Esophagus muscularis mucosa (tissue), 4 donors: ENCODE measurements around the gene MED25. TPM values are rescaled to one million over a fixed set of nuclear protein-coding genes. Genes with fewer than 3 reads are reported as not detected.

Experiments
- DNase-seq: peaks from one replicate; pipeline ENCODE4 v3.0.0-alpha.2; 2017; ENCODE audit errors: extremely low spot score
- H3K27ac ChIP-seq, 4 donors: fragments of 200-600 bp; sonication (generic); replicated peaks in 1 of 4; 1 replicate in 3 of 4; 2 replicates in 1 of 4; pipeline ENCODE4 v1.5.1; 2016 to 2019; ENCODE audit warnings: mild to moderate bottlenecking in 1 of 4
- H3K27me3 ChIP-seq, 4 donors: fragments of 200-600 bp; sonication (generic); one replicate each; pipeline versions ENCODE4 v1.5.1 to v1.6.0; 2016 to 2019
- H3K36me3 ChIP-seq, 4 donors: fragments of 200-600 bp; sonication (generic); one replicate each; pipeline ENCODE4 v1.5.1; 2016 to 2019
- H3K4me1 ChIP-seq, 4 donors: fragments of 200-600 bp; sonication (generic); one replicate each; pipeline ENCODE4 v1.5.1; 2016 to 2019
- H3K4me3 ChIP-seq, 4 donors: fragments of 200-600 bp; sonication (generic); 1 replicate in 2 of 4; 2 replicates in 2 of 4; pipeline ENCODE4 v1.5.1; 2016 to 2019; ENCODE audit warnings: mild to moderate bottlenecking in 4 of 4, moderate library complexity in 1 of 4
- H3K9me3 ChIP-seq, 4 donors: fragments of 200-600 bp; sonication (generic); 1 replicate in 3 of 4; 2 replicates in 1 of 4; pipeline ENCODE4 v1.5.1; 2016 to 2019
- CTCF ChIP-seq, 3 experiments: fragments of 200-600 bp in 2 of 3; fragments of 450-650 bp in 1 of 3; sonication (generic) in 2 of 3; IDR thresholded peaks; one replicate each; pipeline ENCODE4 v1.5.1; 2017 to 2019; ENCODE audit warnings: antibody characterized with exemption in 3 of 3, mild to moderate bottlenecking in 2 of 3, moderate library complexity in 1 of 3
- EP300 ChIP-seq: sonication (generic); formaldehyde crosslinking; IDR thresholded peaks from one replicate; pipeline ENCODE4 v1.6.1; 2017; ENCODE audit warnings: antibody characterized with exemption
- POLR2A ChIP-seq: fragments of 450-650 bp; IDR thresholded peaks from one replicate; pipeline ENCODE4 v1.6.1; 2017; ENCODE audit warnings: antibody characterized with exemption, moderate library complexity, mild to moderate bottlenecking, low read depth
- POLR2AphosphoS5 ChIP-seq, 2 donors: sonication (generic); formaldehyde crosslinking; IDR thresholded peaks; one replicate each; pipeline ENCODE4 v1.6.1; 2017; ENCODE audit warnings: antibody characterized with exemption in 2 of 2
- WGBS: methylation state at CpG from one replicate; pipeline ENCODE4 v1.1.5; 2018; 5-methylcytosine and 5-hydroxymethylcytosine counted together
- intact Hi-C: fragments of 100-400 bp; cut with DNase I; formaldehyde crosslinking; loops from one replicate; pipeline ENCODE4 v1.15.1; 2023
- total RNA-seq, 4 donors: library from RNA; depleted of rRNA; stranded (reverse); fragments of >200 nt; gene quantifications; one replicate each; pipeline versions ENCODE4 v1.1.0 to v1.2.1, GENCODE V29; 2016

The MED25 gene
- total RNA-seq, 4 donors from 2014 or later: 22.5 to 36.0 (median 34.1) TPM

DNA sequence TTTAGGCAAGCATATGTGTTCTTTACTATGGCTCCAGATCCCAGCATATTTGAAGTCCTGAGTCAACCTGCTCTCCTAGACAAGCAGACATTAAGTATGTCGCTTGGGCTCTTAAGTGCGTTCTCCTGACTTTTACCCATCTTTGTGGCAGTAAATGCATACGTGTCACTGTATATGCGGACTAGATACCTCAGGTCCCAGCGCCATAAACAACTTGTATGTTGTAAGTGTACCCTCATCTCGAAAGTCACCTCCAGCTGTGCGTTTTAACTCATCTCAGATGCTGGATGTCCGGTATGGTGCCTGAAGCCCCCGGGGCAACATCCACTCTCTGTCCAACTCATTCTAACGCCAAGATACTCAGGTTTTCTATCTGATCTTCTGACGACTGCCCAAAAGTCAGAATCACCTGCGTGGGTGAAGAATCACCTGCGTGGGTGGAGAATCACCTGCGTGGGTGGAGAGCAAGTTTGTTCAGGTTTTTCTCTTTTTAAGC is 34.6 kb downstream of the MED25 start:
- H3K9me3 ChIP-seq: no peaks in the 10 kb centered on the region
- TF ChIP-seq EP300 (no peak), CTCF (IDR thresholded peaks at IDR 0.05) (no peak), POLR2A (no peak), POLR2AphosphoS5 (IDR thresholded peaks at IDR 0.05) (no peak)
- peak overlapping the region; percentile 84 to 97 (median 86) for H3K4me3 ChIP-seq

GRCh38 chr19:49853852-49854377 is 35.8 kb downstream of the MED25 start:
- Histone ChIP-seq H3K27ac (peak overlapping the region in 2 of 4 donors; percentile 27 to 45), H3K4me3 (no peak overlapping the region), H3K4me1 (peaks cover 27 to 44% (median 40%) of the 10 kb centered on the region in 4 donors), H3K36me3 (peaks cover 13 to 49% (median 48%) of the 10 kb centered on the region in 4 donors), H3K27me3 (no peaks in the 10 kb centered on the region), H3K9me3 (no peaks in the 10 kb centered on the region)
- intact Hi-C loops: loop anchor here (5.0 kb wide), 1 partner anchor 37 kb away; the partner anchor contains the start of gene MED25
- WGBS: 86% methylated on average over 10 of the region's 10 CpGs
- no peak for DNase-seq
- TF ChIP-seq POLR2A: no peak
- no peak for TF ChIP-seq EP300
- TF ChIP-seq CTCF (IDR thresholded peaks at IDR 0.05): no peak
- no peak for TF ChIP-seq POLR2AphosphoS5 (IDR thresholded peaks at IDR 0.05)

More for the DNA sequence above, 34.6 kb downstream of the MED25 start:
- Histone ChIP-seq H3K4me1 (peaks cover 27 to 44% (median 40%) of the 10 kb centered on the region in 4 donors), H3K36me3 (peaks cover 7 to 36% (median 35%) of the 10 kb centered on the region in 4 donors), H3K27me3 (no peaks in the 10 kb centered on the region), H3K27ac (no peak overlapping the region)
- no peak for DNase-seq
- 72% methylated on average over 14 of the region's 14 CpGs for WGBS
- intact Hi-C loops: loop anchor here (5.0 kb wide), 1 partner anchor 35 kb away; the partner anchor contains the start of gene MED25

GRCh38 chr19:49854378-49855263 is 36.5 kb downstream of the MED25 start:
- Histone ChIP-seq H3K9me3 (no peaks in the 10 kb centered on the region), H3K27me3 (no peaks in the 10 kb centered on the region), H3K36me3 (peaks cover 17 to 56% (median 55%) of the 10 kb centered on the region in 4 donors), H3K4me1 (peaks cover 27 to 42% (median 39%) of the 10 kb centered on the region in 4 donors), H3K4me3 (no peak overlapping the region), H3K27ac (no peak overlapping the region)
- DNase-seq: no peak
- TF ChIP-seq POLR2AphosphoS5 (IDR thresholded peaks at IDR 0.05): no peak
- TF ChIP-seq POLR2A: no peak
- TF ChIP-seq CTCF (IDR thresholded peaks at IDR 0.05): no peak
- no peak for TF ChIP-seq EP300
- 76% methylated on average over 15 of the region's 39 CpGs for WGBS
- intact Hi-C loops: loop anchor here (5.0 kb wide), 1 partner anchor 37 kb away; the partner anchor contains the start of gene MED25

DNA sequence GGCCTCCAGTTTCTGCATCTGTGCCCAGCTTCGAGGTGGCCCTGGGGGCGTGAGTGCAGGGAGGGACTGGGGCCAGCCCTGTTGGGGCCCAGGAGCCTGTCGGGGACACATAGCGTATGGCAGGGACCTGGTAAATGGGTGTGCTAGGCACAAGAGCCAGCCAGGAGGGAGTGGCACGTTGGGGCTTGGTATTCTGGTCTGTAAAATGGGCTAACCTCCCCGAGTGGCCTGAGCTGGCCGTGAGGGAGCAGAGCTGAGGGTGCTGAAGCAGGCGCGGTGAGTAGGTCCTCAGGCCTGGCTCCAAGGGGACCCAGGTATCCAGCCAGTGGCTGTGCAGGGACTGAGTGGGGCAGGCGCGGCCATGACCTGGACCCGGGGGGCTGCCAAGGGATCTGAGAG is 37.2 kb downstream of the MED25 start:
- no peaks in the 10 kb centered on the region for H3K27me3 ChIP-seq
- H3K4me3 ChIP-seq: no peak overlapping the region
- peaks cover 21 to 37% (median 35%) of the 10 kb centered on the region in 4 donors for H3K4me1 ChIP-seq
- TF ChIP-seq POLR2A (no peak), CTCF (IDR thresholded peaks at IDR 0.05) (no peak)
- 69% methylated on average over 7 of the region's 12 CpGs for whole genome bisulfite sequencing
- DNase-seq: no peak
- no peaks in the 10 kb centered on the region for H3K9me3 ChIP-seq
- no peak overlapping the region for H3K27ac ChIP-seq
- peaks cover 22 to 62% (median 61%) of the 10 kb centered on the region in 4 donors for H3K36me3 ChIP-seq
- intact Hi-C loops: no loop called here
